GM18907 (cell line): Measurements from ENCODE around the gene PCDHB3.
"Not testable (repeated sequence)": the region's sequence is repeated elsewhere in the genome, so short reads cannot be mapped to it uniquely, and the experiment has no call there.

Experiments
- ATAC-seq: cut with Tn5 transposase; IDR thresholded peaks from one replicate; pipeline ENCODE4 v1.9.1; 2021; ENCODE audit warnings: mild to moderate bottlenecking, moderate library complexity; ENCODE audit not compliant: unreplicated experiment

Gene PCDHB3

GRCh38 chr5:141135718-141136266, 35.5 kb downstream of the PCDHB3 start:
- ATAC-seq, result no peak

GRCh38 chr5:141137346-141137745, 37.1 kb downstream of the PCDHB3 start:
- ATAC-seq, result not testable (repeated sequence)

DNA sequence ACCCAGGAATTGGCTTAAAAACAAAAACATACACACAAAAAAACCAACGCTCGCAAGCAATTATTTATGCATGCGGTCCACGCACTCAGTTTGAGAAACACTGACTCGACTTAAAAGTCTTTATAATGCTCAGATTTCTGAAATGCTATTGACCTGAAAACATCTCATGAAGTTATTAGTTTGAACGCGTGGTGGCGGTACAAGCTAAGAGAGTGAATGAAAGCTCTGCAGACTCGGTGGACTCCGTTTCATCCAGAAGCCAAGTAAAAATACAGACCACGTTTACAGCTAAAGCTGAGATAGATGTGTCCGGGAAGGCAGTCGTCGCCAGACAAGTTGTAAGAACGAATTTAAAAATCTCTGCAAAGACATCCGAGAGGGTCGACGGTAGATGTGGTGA, 49.5 kb downstream of the PCDHB3 start, which contains the start of gene PCDHB6:
PCDHB6 (plus strand) TSS at position 246 of the 400 bp plus-strand sequence. CDS start 201 bp downstream, outside the sequence.
- no peak for ATAC-seq

GRCh38 chr5:141150224-141150992, 50.1 kb downstream of the PCDHB3 start:
- no peak for ATAC-seq

- ATAC-seq, result no peak
Measured at GRCh38 chr5:141150993-141151325, 50.7 kb downstream of the PCDHB3 start.

DNA sequence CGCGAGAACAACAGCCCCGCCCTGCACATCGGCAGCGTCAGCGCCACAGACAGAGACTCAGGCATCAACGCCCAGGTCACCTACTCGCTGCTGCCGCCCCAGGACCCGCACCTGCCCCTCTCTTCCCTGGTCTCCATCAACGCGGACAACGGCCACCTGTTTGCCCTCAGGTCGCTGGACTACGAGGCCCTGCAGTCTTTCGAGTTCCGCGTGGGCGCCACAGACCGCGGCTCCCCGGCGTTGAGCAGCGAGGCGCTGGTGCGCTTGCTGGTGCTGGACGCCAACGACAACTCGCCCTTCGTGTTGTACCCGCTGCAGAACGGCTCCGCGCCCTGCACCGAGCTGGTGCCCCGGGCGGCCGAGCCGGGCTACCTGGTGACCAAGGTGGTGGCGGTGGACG, 51.4 kb downstream of the PCDHB3 start:
- not testable (repeated sequence) for ATAC-seq

- ATAC-seq, result not testable (repeated sequence)
Measured at GRCh38 chr5:141152096-141152495, 51.8 kb downstream of the PCDHB3 start.
